Smooth muscle cell (in vitro differentiated cells): Measurements from ENCODE around the gene PPP1R15A. TPM values are rescaled to one million over a fixed set of nuclear protein-coding genes. Genes with fewer than 3 reads are reported as not detected.
"Not testable (repeated sequence)": the region's sequence is repeated elsewhere in the genome, so short reads cannot be mapped to it uniquely, and the experiment has no call there.

Experiments
- DNase-seq: peaks from one replicate; lab custom pipeline; 2025; ENCODE audit not compliant: unreplicated experiment; lab: John Stamatoyannopoulos, UW
- H2AFZ ChIP-seq: fragments of 200-600 bp; sonication (generic); 2 replicates; pipeline ENCODE4 v1.6.0; 2016; ENCODE audit warnings: antibody characterized with exemption, low read depth, mild to moderate bottlenecking
- H3F3A ChIP-seq: fragments of 200-600 bp; sonication (generic); 2 replicates; pipeline ENCODE4 v1.6.0; 2017; ENCODE audit warnings: antibody characterized with exemption, low read depth
- H3K27ac ChIP-seq: fragments of 200-600 bp; sonication (generic); 2 replicates; pipeline ENCODE4 v1.5.1; 2016; ENCODE audit warnings: low read depth, mild to moderate bottlenecking
- H3K27me3 ChIP-seq: fragments of 200-600 bp; sonication (generic); 2 replicates; pipeline ENCODE4 v1.6.1; 2016; ENCODE audit warnings: low read depth, mild to moderate bottlenecking
- H3K36me3 ChIP-seq: fragments of 200-600 bp; sonication (generic); 2 replicates; pipeline ENCODE4 v1.5.1; 2016; ENCODE audit warnings: low read depth
- H3K4me1 ChIP-seq: fragments of 200-600 bp; sonication (generic); 2 replicates; pipeline ENCODE4 v1.5.1; 2016; ENCODE audit warnings: low read depth
- H3K4me2 ChIP-seq: fragments of 200-600 bp; sonication (generic); 2 replicates; pipeline ENCODE4 v1.6.0; 2016; ENCODE audit warnings: mild to moderate bottlenecking
- H3K4me3 ChIP-seq: fragments of 200-600 bp; sonication (generic); 2 replicates; pipeline ENCODE4 v1.5.1; 2016; ENCODE audit warnings: mild to moderate bottlenecking
- H3K79me2 ChIP-seq: fragments of 200-600 bp; sonication (generic); 2 replicates; pipeline ENCODE4 v1.6.0; 2016; ENCODE audit warnings: low read depth, mild to moderate bottlenecking
- H3K9ac ChIP-seq: fragments of 200-600 bp; sonication (generic); 2 replicates; pipeline ENCODE4 v1.6.0; 2016; ENCODE audit warnings: low read depth
- H3K9me3 ChIP-seq: fragments of 200-600 bp; sonication (generic); replicated peaks from 2 replicates; pipeline ENCODE4 v1.5.1; 2016; ENCODE audit warnings: low read depth
- H4K20me1 ChIP-seq: fragments of 200-600 bp; sonication (generic); 2 replicates; pipeline ENCODE4 v1.6.0; 2016; ENCODE audit warnings: low read depth
- WGBS: methylation state at CpG from one replicate; pipeline ENCODE4 v1.1.7; 2016; ENCODE audit warnings: low lambda C conversion rate; 5-methylcytosine and 5-hydroxymethylcytosine counted together
- polyA plus RNA-seq: library from polyadenylated mRNA; unstranded; fragments of >200 nt; fragmentation: Nextera tagmentation; extraction: Ambion mirVana; gene quantifications from 2 replicates; pipeline ENCODE4 v1.2.1, GENCODE V29; 2016
- total RNA-seq: library from RNA; depleted of rRNA; stranded (reverse); fragments of >200 nt; gene quantifications from 2 replicates; pipeline ENCODE4 v1.2.3, GENCODE V29; 2014
- TF ChIP-seq, protein P1 (sequence below): fragments of 200-600 bp; sonication (generic); IDR thresholded peaks from 2 replicates; pipeline ENCODE4 v1.5.1; 2017; ENCODE audit warnings: borderline replicate concordance, mild to moderate bottlenecking, antibody characterized with exemption; ENCODE audit not compliant: insufficient read depth, poor library complexity, severe bottlenecking

PPP1R15A gene
- total and polyA plus RNA-seq, 2 experiments from 2014 or later: 88.5 to 339 TPM

DNA sequence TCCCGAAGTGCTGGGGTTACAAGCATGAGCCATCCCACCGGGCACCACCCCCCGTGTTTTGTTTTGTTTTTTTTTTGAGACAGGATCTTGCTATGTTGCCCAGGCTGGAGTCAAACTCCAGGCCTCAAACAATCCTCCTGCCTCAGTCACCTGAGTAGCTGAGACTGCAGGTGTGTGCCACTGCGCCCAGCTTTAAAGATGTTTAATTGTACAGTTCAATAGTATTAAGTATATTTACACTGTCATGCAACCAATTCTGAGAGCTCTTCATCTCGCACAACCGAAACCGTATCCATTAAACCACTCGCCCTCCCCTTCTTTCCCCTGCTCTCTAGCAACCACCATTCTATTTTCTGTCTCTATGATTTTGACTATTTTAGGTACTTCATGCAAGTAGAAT, 43.5 kb downstream of the PPP1R15A start:
- Histone ChIP-seq H3K36me3 (peaks cover 13% of the 10 kb centered on the region), H3K27ac (no peak overlapping the region), H3K4me1 (no peaks in the 10 kb centered on the region), H3K79me2 (no peaks in the 10 kb centered on the region), H3K9me3 (no peaks in the 10 kb centered on the region), H4K20me1 (no peaks in the 10 kb centered on the region), H2AFZ (no peak overlapping the region), H3K4me2 (no peak overlapping the region), H3K27me3 (no peaks in the 10 kb centered on the region), H3K9ac (no peak overlapping the region), H3F3A (no peaks in the 10 kb centered on the region), H3K4me3 (no peak overlapping the region)
- TF ChIP-seq, protein P1, sequence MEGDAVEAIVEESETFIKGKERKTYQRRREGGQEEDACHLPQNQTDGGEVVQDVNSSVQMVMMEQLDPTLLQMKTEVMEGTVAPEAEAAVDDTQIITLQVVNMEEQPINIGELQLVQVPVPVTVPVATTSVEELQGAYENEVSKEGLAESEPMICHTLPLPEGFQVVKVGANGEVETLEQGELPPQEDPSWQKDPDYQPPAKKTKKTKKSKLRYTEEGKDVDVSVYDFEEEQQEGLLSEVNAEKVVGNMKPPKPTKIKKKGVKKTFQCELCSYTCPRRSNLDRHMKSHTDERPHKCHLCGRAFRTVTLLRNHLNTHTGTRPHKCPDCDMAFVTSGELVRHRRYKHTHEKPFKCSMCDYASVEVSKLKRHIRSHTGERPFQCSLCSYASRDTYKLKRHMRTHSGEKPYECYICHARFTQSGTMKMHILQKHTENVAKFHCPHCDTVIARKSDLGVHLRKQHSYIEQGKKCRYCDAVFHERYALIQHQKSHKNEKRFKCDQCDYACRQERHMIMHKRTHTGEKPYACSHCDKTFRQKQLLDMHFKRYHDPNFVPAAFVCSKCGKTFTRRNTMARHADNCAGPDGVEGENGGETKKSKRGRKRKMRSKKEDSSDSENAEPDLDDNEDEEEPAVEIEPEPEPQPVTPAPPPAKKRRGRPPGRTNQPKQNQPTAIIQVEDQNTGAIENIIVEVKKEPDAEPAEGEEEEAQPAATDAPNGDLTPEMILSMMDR: no peak
- 90% methylated on average over 8 of the region's 8 CpGs for WGBS
- DNase-seq: no peak

DNA sequence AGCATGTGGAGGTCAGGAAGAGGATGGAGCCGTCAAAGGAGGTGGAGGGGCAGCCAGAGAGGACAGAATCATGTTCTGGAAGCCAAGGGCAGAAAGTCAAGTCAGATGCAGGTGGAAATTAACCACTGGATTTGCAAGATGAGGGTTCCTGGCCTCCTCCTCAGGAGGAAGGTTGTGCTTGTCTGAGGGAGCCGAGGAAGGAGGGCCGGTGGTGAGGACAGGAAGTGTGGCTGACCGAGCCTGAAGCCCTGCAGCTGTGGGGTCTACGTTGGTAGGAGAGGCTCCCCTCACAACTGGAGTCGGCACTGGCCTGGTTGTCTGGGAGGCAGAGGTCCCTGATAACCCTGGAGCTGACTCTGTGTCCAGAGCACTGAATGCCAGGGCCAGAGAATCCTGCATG, 45.9 kb downstream of the PPP1R15A start:
- Histone ChIP-seq H4K20me1 (no peaks in the 10 kb centered on the region), H3K79me2 (no peaks in the 10 kb centered on the region), H2AFZ (no peak overlapping the region), H3K4me1 (no peaks in the 10 kb centered on the region), H3K27ac (no peak overlapping the region), H3K9ac (no peak overlapping the region), H3K9me3 (no peaks in the 10 kb centered on the region), H3F3A (no peaks in the 10 kb centered on the region), H3K36me3 (peaks cover 9% of the 10 kb centered on the region), H3K4me3 (no peak overlapping the region), H3K4me2 (no peak overlapping the region), H3K27me3 (no peaks in the 10 kb centered on the region)
- DNase-seq: no peak
- 95% methylated on average over 6 of the region's 6 CpGs for WGBS
- TF ChIP-seq, protein P1: no peak

DNA sequence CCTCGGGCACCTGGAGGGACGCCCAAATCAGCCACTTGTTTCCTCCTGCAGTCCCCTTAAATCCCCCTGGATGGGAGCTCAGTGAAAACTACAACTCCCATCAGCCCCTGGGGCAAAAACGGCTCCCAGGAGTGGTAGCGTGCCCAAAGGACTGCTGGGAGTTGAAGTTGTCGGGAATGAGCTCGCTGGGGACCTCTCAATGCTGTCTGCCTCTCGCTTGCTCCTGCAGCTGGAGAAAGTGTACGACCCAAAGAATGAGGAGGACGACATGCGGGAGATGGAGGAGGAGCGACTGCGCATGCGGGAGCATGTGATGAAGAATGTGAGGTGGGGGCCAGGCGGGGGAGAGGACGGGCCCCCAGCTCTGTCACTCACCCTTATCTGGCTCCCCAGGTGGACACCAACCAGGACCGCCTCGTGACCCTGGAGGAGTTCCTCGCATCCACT, 46.6 kb downstream of the PPP1R15A start:
- Histone ChIP-seq H3K79me2 (no peaks in the 10 kb centered on the region), H3K4me2 (no peak overlapping the region)
- WGBS: 90% methylated on average over 18 of the region's 18 CpGs

DNA sequence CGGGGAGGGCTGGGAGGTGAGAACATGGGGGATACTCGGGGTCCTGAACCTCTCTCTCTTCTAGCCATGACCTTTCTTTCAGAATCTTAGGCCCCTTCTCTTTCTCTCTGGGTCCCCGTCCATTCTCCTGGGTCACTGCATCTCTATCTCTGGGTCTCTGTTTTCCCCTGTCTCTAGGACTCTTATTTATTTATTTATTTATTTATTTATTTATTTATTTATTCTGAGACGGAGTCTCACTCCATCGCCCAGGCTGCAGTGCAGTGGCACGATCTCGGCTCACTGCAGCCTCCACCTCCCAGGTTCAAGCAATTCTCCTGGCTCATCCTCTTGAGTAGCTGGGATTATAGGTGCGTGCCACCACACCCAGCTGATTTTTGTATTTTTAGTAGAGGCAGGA, 47.0 kb downstream of the PPP1R15A start:
- DNase-seq, H3K9ac ChIP-seq, H2AFZ ChIP-seq, H3K4me2 ChIP-seq, H3K79me2 ChIP-seq, H3K4me3 ChIP-seq, H3K27ac ChIP-seq, H3F3A ChIP-seq, H4K20me1 ChIP-seq, H3K9me3 ChIP-seq, H3K36me3 ChIP-seq, H3K4me1 ChIP-seq, H3K27me3 ChIP-seq: not testable (repeated sequence)
- 98% methylated on average over 8 of the region's 8 CpGs for WGBS

More for the DNA sequence above, 46.6 kb downstream of the PPP1R15A start:
- Histone ChIP-seq H3K4me1 (no peaks in the 10 kb centered on the region), H3K9me3 (no peaks in the 10 kb centered on the region), H3K4me3 (no peak overlapping the region), H3K9ac (no peak overlapping the region), H2AFZ (no peak overlapping the region), H4K20me1 (no peaks in the 10 kb centered on the region), H3K27ac (no peak overlapping the region), H3K27me3 (no peaks in the 10 kb centered on the region), H3F3A (no peaks in the 10 kb centered on the region), H3K36me3 (peaks cover 9% of the 10 kb centered on the region)
- TF ChIP-seq, protein P1: no peak
- no peak for DNase-seq
